HFFc6 (cell line): ENCODE results near the gene PPP6R1. TPM values are rescaled to one million over a fixed set of nuclear protein-coding genes. Genes with fewer than 3 reads are reported as not detected.
A peak's percentile ranks its signal among the peaks of the same experiment; 100 is the strongest.

Experiments
- DNase-seq: peaks from one replicate; pipeline ENCODE4 v3.0.0-alpha.2; 2018
- H3K27ac Mint-ChIP-seq: 2 replicates; pipeline ENCODE4 v1.8.0; 2020; ENCODE audit warnings: mild to moderate bottlenecking, mixed read lengths
- H3K27me3 Mint-ChIP-seq: 2 replicates; pipeline ENCODE4 v1.8.0; 2021; ENCODE audit warnings: mild to moderate bottlenecking, moderate library complexity, mixed read lengths; ENCODE audit not compliant: insufficient read depth
- H3K36me3 Mint-ChIP-seq: 2 replicates; pipeline ENCODE4 v1.8.0; 2021; ENCODE audit warnings: low read depth, mixed read lengths
- H3K4me1 Mint-ChIP-seq: 2 replicates; pipeline ENCODE4 v1.8.0; 2020; ENCODE audit warnings: low read depth, mixed read lengths
- H3K4me3 Mint-ChIP-seq: 2 replicates; pipeline ENCODE4 v1.8.0; 2020; ENCODE audit warnings: mild to moderate bottlenecking, moderate library complexity, mixed read lengths
- H3K9me3 Mint-ChIP-seq: 2 replicates; pipeline ENCODE4 v1.8.0; 2020; ENCODE audit warnings: mild to moderate bottlenecking, mixed read lengths
- CTCF ChIP-seq: fragments of 200-600 bp; sonication (generic); IDR thresholded peaks from 2 replicates; pipeline ENCODE4 v1.5.0; 2021; ENCODE audit warnings: antibody characterized with exemption, mild to moderate bottlenecking
- total RNA-seq, 6 experiments: library from RNA; stranded (reverse); fragmentation: NEBNext Ultra II Directional; extraction: Animal tissue kit (Norgen Biotek cat#: 25700); gene quantifications; 2 replicates in 1 of 6; 3 replicates in 5 of 6; pipeline ENCODE4 v1.2.3, GENCODE V29; 2021

PPP6R1 gene
- total RNA-seq, 6 experiments from 2014 or later = 85.8 to 93.7 (median 88.9) TPM

- Mint-ChIP-seq H3K4me3 (no peak overlapping the region), H3K9me3 (peaks cover 9% of the 10 kb centered on the region), H3K27me3 (no peaks in the 10 kb centered on the region; the same call in 1 of the 2 replicates)
These were observed 3.5 kb upstream of the PPP6R1 start for GRCh38 chr19:55262359-55262758.

GRCh38 chr19:55261671-55262126, 2.9 kb upstream of the PPP6R1 start:
- Mint-ChIP-seq H3K27me3 (no peaks in the 10 kb centered on the region; the same call in 1 of the 2 replicates), H3K9me3 (peaks cover 6% of the 10 kb centered on the region), H3K27ac (no peak overlapping the region), H3K36me3 (peaks cover 22% of the 10 kb centered on the region), H3K4me1 (peaks cover 24% of the 10 kb centered on the region), H3K4me3 (no peak overlapping the region)
- no peak for DNase-seq
- TF ChIP-seq CTCF = no peak

More at GRCh38 chr19:55262359-55262758, 3.5 kb upstream of the PPP6R1 start:
- no peak for TF ChIP-seq CTCF
- H3K27ac Mint-ChIP-seq = no peak overlapping the region
- H3K36me3 Mint-ChIP-seq = peaks cover 18% of the 10 kb centered on the region
- H3K4me1 Mint-ChIP-seq = peaks cover 17% of the 10 kb centered on the region
- no peak for DNase-seq

GRCh38 chr19:55259540-55260210, 858 bp upstream of the PPP6R1 start:
- Mint-ChIP-seq H3K27me3 (no peaks in the 10 kb centered on the region; the same call in 1 of the 2 replicates), H3K27ac (peak overlapping the region; percentile 97), H3K4me1 (peaks cover 43% of the 10 kb centered on the region), H3K4me3 (peak overlapping the region; percentile 90), H3K36me3 (peaks cover 25% of the 10 kb centered on the region), H3K9me3 (no peaks in the 10 kb centered on the region)
- DNase-seq = no peak
- no peak for TF ChIP-seq CTCF

- H3K9me3 Mint-ChIP-seq = no peaks in the 10 kb centered on the region
- H3K4me3 Mint-ChIP-seq = peak overlapping the region; percentile 90
- H3K27me3 Mint-ChIP-seq = no peaks in the 10 kb centered on the region; the same call in 1 of the 2 replicates
- peaks cover 50% of the 10 kb centered on the region for H3K4me1 Mint-ChIP-seq
- DNase-seq = no peak
- peaks cover 25% of the 10 kb centered on the region for H3K36me3 Mint-ChIP-seq
- no peak overlapping the region; the same call in 1 of the 2 replicates for H3K27ac Mint-ChIP-seq
- TF ChIP-seq CTCF = no peak
These were observed 365 bp downstream of the PPP6R1 start for GRCh38 chr19:55258476-55258827.

GRCh38 chr19:55257461-55258420, 1.1 kb downstream of the PPP6R1 start:
- no peak for DNase-seq
- Mint-ChIP-seq H3K9me3 (no peaks in the 10 kb centered on the region), H3K36me3 (peaks cover 25% of the 10 kb centered on the region), H3K4me1 (peaks cover 50% of the 10 kb centered on the region), H3K27ac (peak overlapping the region; percentile 89), H3K27me3 (no peaks in the 10 kb centered on the region; the same call in 1 of the 2 replicates), H3K4me3 (peak overlapping the region; percentile 95)
- TF ChIP-seq CTCF = no peak
